GM15510 (cell line): ENCODE data around the gene BPIFB4.

Experiments used
- POLR2A ChIP-seq: IDR thresholded peaks from 3 replicates; pipeline ENCODE4 v1.6.1; 2011; ENCODE audit warnings: borderline replicate concordance; ENCODE audit not compliant: insufficient read length; ENCODE audit errors: extremely low read depth

BPIFB4 gene

GRCh38 chr20:33119725-33120720 is 40.6 kb downstream of the BPIFB4 start:
- no peak for TF ChIP-seq POLR2A

- no peak for TF ChIP-seq POLR2A
Observed at GRCh38 chr20:33120934-33121333, 41.5 kb downstream of the BPIFB4 start.

- no peak for TF ChIP-seq POLR2A
Observed at GRCh38 chr20:33124261-33124660, 44.8 kb downstream of the BPIFB4 start.

GRCh38 chr20:33124994-33125393 is 45.6 kb downstream of the BPIFB4 start:
- no peak for TF ChIP-seq POLR2A

GRCh38 chr20:33125983-33126382 is 46.5 kb downstream of the BPIFB4 start:
- TF ChIP-seq POLR2A = no peak

GRCh38 chr20:33127422-33128097 is 48.1 kb downstream of the BPIFB4 start:
- no peak for TF ChIP-seq POLR2A

GRCh38 chr20:33130568-33131061 is 51.2 kb downstream of the BPIFB4 start:
- no peak for TF ChIP-seq POLR2A

GRCh38 chr20:33131949-33132473 is 52.6 kb downstream of the BPIFB4 start:
- no peak for TF ChIP-seq POLR2A

- TF ChIP-seq POLR2A = no peak
Observed at GRCh38 chr20:33132513-33133372, 53.3 kb downstream of the BPIFB4 start.

- no peak for TF ChIP-seq POLR2A
Observed at GRCh38 chr20:33133373-33133941, 54.0 kb downstream of the BPIFB4 start.

- TF ChIP-seq POLR2A = no peak
Observed at GRCh38 chr20:33137195-33137594, 57.8 kb downstream of the BPIFB4 start.

GRCh38 chr20:33139467-33139866 is 60.0 kb downstream of the BPIFB4 start:
- no peak for TF ChIP-seq POLR2A

- no peak for TF ChIP-seq POLR2A
Observed at GRCh38 chr20:33145521-33145920, 66.1 kb downstream of the BPIFB4 start.

- no peak for TF ChIP-seq POLR2A
Observed at GRCh38 chr20:33147299-33147698, 67.9 kb downstream of the BPIFB4 start.
